Neural cell (in vitro differentiated cells): ENCODE measurements around the gene ABCG5.

Experiments
- CTCF ChIP-seq: fragments of 450-650 bp; IDR thresholded peaks from 2 replicates; pipeline ENCODE4 v1.5.1; 2014; ENCODE audit warnings: antibody characterized with exemption, mild to moderate bottlenecking, moderate library complexity; ENCODE audit not compliant: poor library complexity, severe bottlenecking
- EZH2 ChIP-seq: fragments of 200-600, 300-800 bp; shearing (Covaris generic), sonication (generic); IDR thresholded peaks from 2 replicates; pipeline ENCODE4 v1.6.1; 2014; ENCODE audit warnings: antibody characterized with exemption, low read length, borderline replicate concordance, mild to moderate bottlenecking; ENCODE audit not compliant: insufficient read depth, poor library complexity, severe bottlenecking
- MXI1 ChIP-seq: fragments of 450-650 bp; conservative IDR thresholded peaks from 2 replicates; pipeline ENCODE4 v1.6.1; 2014; ENCODE audit warnings: antibody characterized with exemption, mild to moderate bottlenecking; ENCODE audit not compliant: poor library complexity, severe bottlenecking
- TAF1 ChIP-seq: IDR thresholded peaks from 2 replicates; pipeline ENCODE4 v1.6.1; 2012; ENCODE audit warnings: low read depth

- TF ChIP-seq EZH2 (no peak), CTCF (no peak), TAF1 (no peak), MXI1 (no peak)
Measured at GRCh38 chr2:43825841-43826240, 12.8 kb downstream of the ABCG5 start.
